ENCODE results near the gene ECM2. TPM values are rescaled to one million over a fixed set of nuclear protein-coding genes. Genes with fewer than 3 reads are reported as not detected.

ECM2 gene
- total RNA-seq, 4 donors from 2014 or later, result 57.8 to 131 (median 71.2) TPM

- no peak for TF ChIP-seq CTCF (IDR thresholded peaks at IDR 0.05; ENCODE audit: low read depth)
These were observed 10.5 kb downstream of the ECM2 start for GRCh38 chr9:92525306-92525705.

- no peak for TF ChIP-seq CTCF (IDR thresholded peaks at IDR 0.05; ENCODE audit: low read depth)
These were observed 10.9 kb downstream of the ECM2 start for GRCh38 chr9:92524881-92525280.

- TF ChIP-seq CTCF (IDR thresholded peaks at IDR 0.05; ENCODE audit: low read depth), result no peak
These were observed 12.5 kb downstream of the ECM2 start for GRCh38 chr9:92522983-92523970.

GRCh38 chr9:92520837-92521236, 15.0 kb downstream of the ECM2 start:
- TF ChIP-seq CTCF (IDR thresholded peaks at IDR 0.05; ENCODE audit: low read depth), result no peak

- no peak for TF ChIP-seq CTCF (IDR thresholded peaks at IDR 0.05; ENCODE audit: low read depth)
These were observed 17.6 kb downstream of the ECM2 start for GRCh38 chr9:92518199-92518598.

GRCh38 chr9:92517046-92517445, 18.7 kb downstream of the ECM2 start:
- TF ChIP-seq CTCF (IDR thresholded peaks at IDR 0.05; ENCODE audit: low read depth), result no peak

- TF ChIP-seq CTCF (IDR thresholded peaks at IDR 0.05; ENCODE audit: low read depth), result no peak
These were observed 19.3 kb downstream of the ECM2 start for GRCh38 chr9:92516521-92516920.
